GM19438 (cell line): Measurements from ENCODE around the gene GRK4.

ENCODE experiments used
- ATAC-seq: cut with Tn5 transposase; IDR thresholded peaks from one replicate; pipeline ENCODE4 v1.9.1; 2021; ENCODE audit warnings: low read depth; ENCODE audit not compliant: unreplicated experiment

GRK4 gene

DNA sequence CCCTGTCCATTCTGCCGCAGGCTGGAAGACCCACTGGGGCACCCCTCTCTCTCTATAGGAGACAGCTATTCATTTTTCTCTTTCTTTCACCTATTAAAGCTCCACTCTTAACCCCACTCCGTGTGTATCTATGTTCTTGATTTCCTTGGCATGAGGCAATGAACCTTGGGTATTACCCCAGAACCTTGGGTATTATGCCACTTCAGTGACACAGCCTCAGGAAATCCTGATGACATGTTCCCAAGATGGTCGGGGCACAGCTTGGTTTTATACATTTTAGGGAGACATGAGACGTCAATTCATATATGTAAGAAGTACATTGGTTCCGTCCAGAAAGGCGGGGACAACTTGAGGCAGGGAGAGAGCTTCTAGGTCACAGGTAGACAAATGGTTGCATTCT lies 97.6 kb downstream of the GRK4 start:
- ATAC-seq = no peak

DNA sequence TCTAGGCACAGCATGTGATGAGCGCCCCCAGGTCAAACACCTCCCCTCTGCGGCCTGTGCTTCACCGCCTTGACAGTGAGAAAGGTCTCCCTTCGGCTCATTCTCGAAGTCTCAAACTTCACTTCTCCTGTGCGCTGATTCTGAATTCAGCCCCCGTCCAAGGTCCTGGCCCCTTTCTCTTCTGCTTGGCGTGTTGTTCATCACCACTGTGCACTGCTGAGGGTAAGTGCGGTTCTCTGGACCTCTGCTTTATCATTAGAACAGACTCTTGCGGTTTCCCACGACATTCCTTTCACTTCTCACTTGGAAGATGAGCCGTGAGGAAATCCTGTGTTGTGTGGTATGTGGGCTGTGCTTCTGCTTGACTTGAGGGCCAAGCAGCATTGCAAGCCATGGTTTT lies 99.1 kb downstream of the GRK4 start:
- ATAC-seq = no peak

DNA sequence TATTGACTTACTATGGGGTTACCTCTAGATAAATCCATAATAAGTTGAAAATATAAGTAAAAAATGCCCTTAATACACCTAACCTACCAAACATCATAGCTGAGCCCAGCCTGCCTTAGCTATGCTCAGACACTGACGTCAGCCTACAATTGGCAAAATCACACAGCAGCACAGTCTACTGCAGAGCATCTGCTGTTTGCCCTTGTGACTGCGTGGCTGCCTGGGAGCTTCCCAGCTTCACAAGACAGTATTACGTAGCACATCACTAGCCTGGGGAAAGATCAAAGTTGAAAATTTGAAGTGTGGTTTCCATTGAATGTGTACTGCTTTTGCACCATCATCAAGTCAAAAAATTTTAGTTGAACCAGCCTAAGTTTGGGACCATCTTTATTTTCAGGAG lies 102.2 kb downstream of the GRK4 start:
- no peak for ATAC-seq

DNA sequence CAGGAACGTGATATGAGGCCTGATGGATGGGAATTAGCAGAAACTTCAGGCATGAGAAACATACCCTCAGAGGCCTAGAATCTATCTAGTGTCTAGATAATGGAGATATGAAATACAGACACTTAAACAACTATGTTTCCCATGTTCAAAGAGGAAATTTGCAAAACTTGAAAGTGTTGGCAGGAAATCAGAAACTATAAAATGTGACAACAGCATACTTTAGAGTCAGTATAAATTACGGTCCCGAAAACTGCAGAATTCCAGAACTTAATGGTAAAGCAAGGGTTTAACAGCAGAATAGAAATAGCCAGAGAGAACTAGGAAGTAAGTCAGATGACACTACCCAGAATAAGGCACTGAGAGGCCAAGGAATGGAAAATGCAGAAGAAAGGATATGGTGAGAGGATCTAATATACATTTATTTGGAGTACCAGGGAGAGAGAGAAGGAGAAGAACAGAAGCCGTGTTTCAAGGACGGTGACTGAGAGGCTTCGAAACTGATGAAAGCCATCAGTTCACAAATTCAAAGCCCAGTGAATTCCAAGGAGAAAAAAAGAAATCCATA lies 103.5 kb downstream of the GRK4 start:
- ATAC-seq = no peak

GRCh38 chr4:3067473-3068001 lies 104.2 kb downstream of the GRK4 start:
- ATAC-seq = no peak

DNA sequence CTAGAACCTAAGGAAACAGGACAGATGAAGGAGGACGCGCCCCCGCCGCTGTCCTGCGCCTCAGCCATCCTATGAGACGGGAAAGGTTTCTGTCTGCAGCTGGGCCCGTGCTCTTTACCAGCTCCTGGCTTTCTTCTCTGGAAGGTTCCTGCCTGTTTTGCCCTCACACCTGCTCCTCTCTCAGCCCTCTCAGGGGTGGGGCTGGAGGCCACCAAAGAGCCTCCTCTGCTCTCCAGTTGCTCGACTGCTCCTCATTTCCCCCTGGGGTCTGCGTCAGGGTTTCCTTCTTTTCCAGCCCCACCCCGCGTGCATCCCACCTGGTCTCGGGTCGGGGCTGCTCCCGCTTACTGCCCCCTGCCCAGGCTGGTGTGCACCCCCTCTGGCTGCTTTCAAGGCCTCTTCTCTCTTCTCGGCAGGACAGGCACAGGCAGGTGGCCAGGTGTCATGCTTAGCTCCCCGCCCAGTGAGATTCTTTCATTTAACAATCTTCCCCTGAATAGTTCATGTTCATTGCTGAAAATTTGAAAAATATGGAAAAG lies 106.4 kb downstream of the GRK4 start:
- no peak for ATAC-seq

DNA sequence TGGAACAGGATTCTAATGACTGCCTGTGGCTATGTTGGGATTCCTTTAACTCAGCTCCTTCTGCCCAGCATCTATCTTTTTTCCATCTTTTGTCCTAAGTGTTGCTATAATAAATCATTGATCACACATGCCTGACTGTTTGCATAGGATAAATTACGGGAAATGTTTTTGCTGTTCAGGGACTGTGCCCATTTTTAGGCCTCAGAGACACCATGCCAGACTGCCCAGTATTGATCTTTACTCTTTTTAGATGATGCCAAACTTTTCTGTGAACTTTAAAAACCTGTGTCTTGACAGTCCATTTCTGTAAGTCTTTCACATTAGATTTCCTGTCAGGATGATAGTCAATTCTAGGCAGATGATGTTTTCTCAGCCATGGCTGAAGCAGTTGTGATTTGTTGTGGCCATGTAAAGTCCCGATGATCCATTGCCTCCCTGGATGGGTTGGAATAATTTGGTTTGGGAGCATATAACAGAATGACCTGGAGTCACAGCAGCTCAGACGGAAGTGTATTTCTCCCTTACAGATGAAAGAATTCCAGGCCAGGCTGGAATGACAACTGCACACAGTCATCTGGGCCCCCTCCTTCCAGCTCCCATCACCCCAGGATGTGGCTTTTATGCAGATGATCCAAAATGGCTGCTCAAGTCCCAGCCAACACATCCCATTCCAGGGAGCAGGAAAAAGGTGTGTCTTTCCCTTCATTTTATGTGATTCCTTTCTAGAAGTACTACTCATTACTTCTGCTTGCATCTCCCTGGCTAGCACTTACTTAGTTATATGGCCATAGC lies 107.5 kb downstream of the GRK4 start:
- no peak for ATAC-seq

DNA sequence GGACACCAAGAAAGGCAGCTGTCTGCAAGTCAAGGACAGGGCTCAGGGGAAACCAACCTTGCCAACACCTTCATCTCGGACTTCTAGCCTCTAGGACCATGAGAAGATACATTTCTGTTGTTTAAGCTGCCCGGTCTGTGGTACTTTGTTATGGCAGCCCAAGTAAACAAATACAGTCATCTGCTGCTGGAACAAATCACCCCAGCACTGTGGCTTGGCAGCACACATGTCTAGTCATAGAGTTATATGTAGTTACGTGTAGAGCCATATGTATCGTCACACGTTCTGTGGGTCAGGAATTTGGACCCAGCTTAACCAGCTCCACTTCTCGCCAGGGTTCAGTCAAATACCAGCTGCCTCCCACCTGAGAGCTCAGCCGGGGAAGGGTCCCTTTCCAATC lies 108.4 kb downstream of the GRK4 start:
- no peak for ATAC-seq

GRCh38 chr4:3073158-3074077 lies 110.0 kb downstream of the GRK4 start:
- no peak for ATAC-seq

- peak; percentile 71 for ATAC-seq
Observed at GRCh38 chr4:3074078-3074845, 110.9 kb downstream of the GRK4 start, which contains the start of the genes HTT and HTT-AS. HTT (plus strand) TSS chr4:3074681; CDS start chr4:3074826, 145 bp downstream. HTT-AS (minus strand) TSS chr4:3074538.

- ATAC-seq = no peak
Observed at GRCh38 chr4:3074846-3075651, 111.7 kb downstream of the GRK4 start.

- no peak for ATAC-seq
Observed at GRCh38 chr4:3075652-3075981, 112.2 kb downstream of the GRK4 start.

- peak; percentile 37 for ATAC-seq
Observed at GRCh38 chr4:3077796-3078195, 114.4 kb downstream of the GRK4 start.

GRCh38 chr4:3079694-3080123 lies 116.3 kb downstream of the GRK4 start:
- no peak for ATAC-seq

DNA sequence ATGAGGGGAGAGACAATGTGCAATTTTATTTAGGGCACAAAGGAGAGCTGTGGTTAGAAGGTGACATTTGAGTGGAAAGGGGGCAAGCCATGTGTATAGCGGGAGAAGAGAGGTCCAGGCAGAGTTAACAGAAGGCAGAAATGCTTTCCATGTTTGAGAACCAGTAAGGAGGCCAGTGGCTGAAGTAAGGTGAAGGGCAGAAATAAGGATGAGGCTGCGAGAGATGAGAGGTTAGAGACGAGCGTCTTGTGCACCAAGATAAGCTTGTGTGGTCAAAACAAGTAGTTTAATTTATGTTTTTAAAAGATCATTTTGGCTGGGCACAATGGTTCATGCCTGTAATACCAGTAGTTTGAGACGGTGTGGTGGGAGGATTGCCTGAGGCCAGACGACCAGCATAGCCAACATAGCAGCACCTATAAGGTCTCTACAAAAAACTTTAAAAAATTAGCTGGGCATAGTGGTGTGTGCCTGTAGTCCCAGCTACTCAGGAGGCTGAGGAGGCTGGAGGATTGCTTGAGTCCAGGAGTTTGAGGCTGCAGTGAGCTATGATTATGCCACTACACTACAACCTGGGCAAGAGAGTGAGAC lies 119.6 kb downstream of the GRK4 start:
- no peak for ATAC-seq

DNA sequence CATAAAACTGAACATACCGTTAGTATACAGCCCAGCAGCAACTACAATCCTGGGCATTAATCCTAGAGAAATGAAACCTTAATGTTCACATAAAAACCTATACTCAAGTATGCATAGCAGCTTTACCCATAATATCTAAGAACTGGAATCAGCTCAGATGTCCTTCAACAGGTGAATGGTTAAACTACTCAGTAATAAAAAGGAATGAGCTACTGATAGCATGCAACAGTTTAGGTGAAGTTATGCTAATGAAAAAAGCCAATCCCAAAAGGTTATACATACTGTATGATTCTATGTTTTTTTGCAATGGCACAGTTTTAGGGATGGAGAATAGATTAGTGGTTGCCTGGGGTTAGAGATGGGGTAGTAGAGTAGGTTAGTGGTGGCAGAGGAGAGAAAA lies 120.4 kb downstream of the GRK4 start:
- no peak for ATAC-seq

- ATAC-seq = no peak
Observed at GRCh38 chr4:3085948-3086670, 122.7 kb downstream of the GRK4 start.

- ATAC-seq = no peak
Observed at GRCh38 chr4:3087115-3087797, 123.9 kb downstream of the GRK4 start.
